Heart left ventricle (tissue), 16 donors: ENCODE measurements around the gene C4orf54. TPM values are rescaled to one million over a fixed set of nuclear protein-coding genes. Genes with fewer than 3 reads are reported as not detected.
A peak's percentile ranks its signal among the peaks of the same experiment; 100 is the strongest.

Source experiments
- ATAC-seq, 4 donors: fragments of 200-7000 bp; cut with Tn5 transposase; one replicate each; pipeline ENCODE4 v1.9.1; 2020 to 2022; ENCODE audit warnings: moderate library complexity in 4 of 4, mild to moderate bottlenecking in 3 of 4, moderate number of reproducible peaks in 1 of 4
- DNase-seq, 5 donors: peaks; one replicate each; pipeline ENCODE4 v3.0.0-alpha.2; 2020
- H3K27ac ChIP-seq, 12 donors: fragments of 200-600 bp; sonication (generic) in 4 of 12; one replicate each; pipeline versions ENCODE4 v1.5.0 to v1.8.0; 2016 to 2022; ENCODE audit warnings: mild to moderate bottlenecking in 2 of 12
- H3K27me3 ChIP-seq, 9 donors: fragments of 200-600 bp; sonication (generic) in 2 of 9; one replicate each; pipeline versions ENCODE4 v1.5.1 to v1.8.0; 2016 to 2022; ENCODE audit warnings: mild to moderate bottlenecking in 3 of 9
- H3K36me3 ChIP-seq, 9 donors: fragments of 200-600 bp; sonication (generic) in 2 of 9; one replicate each; pipeline versions ENCODE4 v1.5.0 to v1.8.0; 2018 to 2022; ENCODE audit warnings: mild to moderate bottlenecking in 2 of 9
- H3K4me1 ChIP-seq, 12 donors: fragments of 200-600 bp; sonication (generic) in 4 of 12; one replicate each; pipeline versions ENCODE4 v1.5.0 to v1.8.0; 2016 to 2022; ENCODE audit warnings: mild to moderate bottlenecking in 3 of 12
- H3K4me3 ChIP-seq, 12 donors: fragments of 200-600 bp; sonication (generic) in 4 of 12; one replicate each; pipeline versions ENCODE4 v1.5.0 to v1.8.0; 2017 to 2022; ENCODE audit warnings: mild to moderate bottlenecking in 9 of 12, moderate library complexity in 4 of 12
- H3K9me3 ChIP-seq, 12 donors: fragments of 200-600 bp; sonication (generic) in 4 of 12; one replicate each; pipeline versions ENCODE4 v1.5.0 to v1.8.0; 2016 to 2022; ENCODE audit warnings: mild to moderate bottlenecking in 1 of 12
- CTCF ChIP-seq, 12 donors: fragments of 200-600 bp; sonication (generic) in 4 of 12; IDR thresholded peaks; one replicate each; pipeline versions ENCODE4 v1.5.0 to v1.8.0; 2018 to 2022; ENCODE audit warnings: antibody characterized with exemption in 12 of 12, mild to moderate bottlenecking in 5 of 12
- POLR2A ChIP-seq, 2 donors: fragments of 450-650 bp; IDR thresholded peaks; one replicate each; pipeline ENCODE4 v1.6.1; 2017; ENCODE audit warnings: antibody characterized with exemption in 2 of 2, mild to moderate bottlenecking in 2 of 2, moderate library complexity in 2 of 2
- WGBS, 4 donors: extraction: QIAGEN DNeasy Blood & Tissue Kit in 2 of 4; methylation state at CpG; one replicate each; pipeline versions ENCODE4 v1.1.5 to v1.1.7; 2013 to 2018; 5-methylcytosine and 5-hydroxymethylcytosine counted together
- intact Hi-C, 10 donors: fragments of 100-400 bp; cut with DNase I; formaldehyde crosslinking; loops; one replicate each; pipeline versions ENCODE4 v1.11.1 to v1.14.2; 2022
- polyA plus RNA-seq, 2 donors: library from polyadenylated mRNA; stranded (reverse); fragments of 200-250 nt; gene quantifications; one replicate each; pipeline ENCODE4 v1.2.3, GENCODE V29; 2013
- total RNA-seq, 9 donors: library from RNA; depleted of rRNA in 2 of 9; stranded (reverse); fragments of >200 nt in 2 of 9; fragmentation: NEBNext Ultra II Directional in 3 of 9; extraction: Animal tissue kit (Norgen Biotek cat#: 25700) in 3 of 9; gene quantifications; one replicate each; pipeline versions ENCODE4 v1.1.0 to v1.2.4, GENCODE V29; 2016 to 2023
- donor health status: ischemic (EF 13 %, LVEDD 7.1; RV severe dilation, severe dysfunction).
- donor health status: healthy with polysubstance abuse.
- donor health status: DM: no; HTN: yes; CAD: no.
- donor health status: DM: no; HTN: no; CAD: no.
- donor health status: ischemic (EF 25% LVEDD 6.9; RV normal size, moderate dysfunction).
- donor health status: ischemic (EF 25% LVEDD 5.7; RV mildly dilated, moderate dysfunction).
- donor health status: healthy.
- donor health status: DM: yes; HTN: yes; CAD: no.
- donor health status: ischemic (EF 35%, LVEDD 5.7; RV mildly dilated, moderate dysfunction).
- donor health status: nonischemic (EF 11% LVEDD 7.7; RV severe dilation, severe dysfunction).
- donor health status: DM: yes; HTN: yes; CAD: no.
- donor health status: PGD.
- donor health status: ischemic (EF 29% LVEDD 5.4; RV normal size, mild dysfunction).
- donor health status: nonischemic (EF 23%, LVEDD 6.1; RV moderate dilation, normal function).

C4orf54 gene
- total and polyA plus RNA-seq, 11 donors = 0.60 to 112 (median 1.9) TPM

DNA sequence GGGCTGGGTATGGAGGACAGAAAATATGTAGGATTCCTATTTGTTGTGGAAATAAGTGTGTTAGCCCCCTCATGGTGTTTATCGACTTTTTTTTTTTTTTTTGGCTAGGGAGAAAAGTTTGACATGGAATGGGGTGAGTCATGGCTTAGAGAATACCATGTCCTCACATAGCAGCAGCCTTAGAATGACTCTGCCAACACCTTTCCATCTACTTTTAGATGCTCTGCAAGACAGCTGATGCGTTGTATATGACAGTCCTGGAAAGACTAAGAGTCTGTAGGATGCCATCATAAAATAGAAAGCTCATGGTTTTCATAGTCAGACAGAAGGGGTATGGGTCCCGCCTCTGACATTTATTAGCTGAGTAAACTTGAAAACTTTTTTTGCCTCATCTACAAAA is 45.3 kb downstream of the C4orf54 start:
- H3K9me3 ChIP-seq = no peaks in the 10 kb centered on the region
- no peaks in the 10 kb centered on the region for H3K27me3 ChIP-seq
- H3K36me3 ChIP-seq = no peaks in the 10 kb centered on the region
- no peak for TF ChIP-seq POLR2A (IDR thresholded peaks at IDR 0.05)
- TF ChIP-seq CTCF (IDR thresholded peaks at IDR 0.05) = no peak
- intact Hi-C loops = no loop called here
- 63 to 73% (median 65%) methylated on average over 3 of the region's 3 CpGs for WGBS, 4 donors
- H3K4me1 ChIP-seq = peaks cover 0 to 9% (median 0%) of the 10 kb centered on the region in 12 donors
- no peak overlapping the region for H3K27ac ChIP-seq
- no peak for DNase-seq
- peak in 3 of 4 donors; percentile 47 to 85 (median 71) for ATAC-seq
- H3K4me3 ChIP-seq = no peak overlapping the region

DNA sequence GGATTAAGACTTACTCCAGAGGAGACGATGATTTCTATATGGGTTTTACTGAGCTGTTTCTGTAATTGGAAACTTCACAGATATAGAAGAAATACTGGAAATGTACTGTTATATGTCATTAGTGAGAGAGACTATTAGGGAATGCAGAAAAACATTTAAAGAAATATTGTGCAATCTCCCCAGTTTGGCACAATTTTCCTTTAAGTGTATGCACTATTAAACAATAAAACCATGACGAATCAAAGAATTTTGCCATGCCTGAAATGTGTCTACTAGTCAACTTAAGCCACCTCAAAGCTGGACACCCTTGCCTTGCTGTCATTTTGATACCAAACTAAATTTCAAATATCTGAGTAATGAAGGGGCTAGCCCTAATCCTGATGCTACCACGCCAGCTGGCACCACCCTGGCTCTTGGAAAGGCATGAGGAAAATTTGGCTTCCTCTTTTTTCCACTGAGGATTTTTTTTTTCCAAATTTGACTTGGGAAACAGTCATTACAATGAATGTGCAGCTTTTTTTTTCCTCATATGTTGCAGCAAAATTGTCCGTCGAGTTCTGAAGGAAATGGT is 46.9 kb downstream of the C4orf54 start:
- ATAC-seq = no peak
- no peak for DNase-seq

DNA sequence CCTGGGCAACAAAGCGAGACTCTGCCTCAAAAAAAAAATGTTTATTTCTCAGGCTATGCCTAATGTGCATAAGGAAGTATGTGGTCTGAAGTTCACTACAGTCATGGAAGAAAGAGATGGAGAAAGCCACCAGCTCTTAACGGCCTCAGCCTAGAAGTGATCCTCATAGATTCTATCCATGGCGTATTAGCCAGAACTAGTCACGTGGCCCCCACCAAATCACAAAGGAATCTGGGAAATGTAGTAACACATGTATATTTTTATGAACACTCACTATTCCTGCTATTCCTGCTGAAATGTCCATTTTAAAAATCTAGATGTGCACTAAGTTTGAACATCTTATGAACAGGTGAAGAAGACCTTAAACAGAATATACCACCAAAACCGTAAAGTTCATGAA is 49.2 kb downstream of the C4orf54 start:
- Histone ChIP-seq H3K27ac (no peak overlapping the region), H3K4me1 (no peaks in the 10 kb centered on the region), H3K9me3 (no peaks in the 10 kb centered on the region), H3K36me3 (no peaks in the 10 kb centered on the region), H3K27me3 (no peaks in the 10 kb centered on the region), H3K4me3 (no peak overlapping the region)
- ATAC-seq (no peak), DNase-seq (no peak)
- 73 to 94% (median 87%) methylated on average over 5 of the region's 5 CpGs for WGBS, 4 donors
- intact Hi-C loops = no loop called here
- TF ChIP-seq CTCF (IDR thresholded peaks at IDR 0.05) (no peak), POLR2A (IDR thresholded peaks at IDR 0.05) (no peak)

More for the DNA sequence above, 46.9 kb downstream of the C4orf54 start:
- TF ChIP-seq CTCF (IDR thresholded peaks at IDR 0.05) (no peak), POLR2A (IDR thresholded peaks at IDR 0.05) (no peak)
- Histone ChIP-seq H3K27me3 (no peaks in the 10 kb centered on the region), H3K9me3 (no peaks in the 10 kb centered on the region), H3K4me3 (no peak overlapping the region), H3K36me3 (no peaks in the 10 kb centered on the region), H3K27ac (no peak overlapping the region), H3K4me1 (peaks cover 0 to 9% (median 0%) of the 10 kb centered on the region in 12 donors)
- intact Hi-C loops = no loop called here
- 77 to 91% (median 83%) methylated on average over 5 of the region's 5 CpGs for WGBS, 4 donors

Other genes with a start within 250 kb of the C4orf54 start
- not detected for gene ADH7, start 222.5 kb downstream of the C4orf54 start, total RNA-seq
- not detected for gene ADH7, start 222.5 kb downstream of the C4orf54 start, polyA plus RNA-seq
- not detected for gene C4orf17, start 146.8 kb downstream of the C4orf54 start, total RNA-seq
- not detected for gene C4orf17, start 146.8 kb downstream of the C4orf54 start, polyA plus RNA-seq
- 1 to 10 TPM; 1.8 to 5.1 (median 4.1) TPM for gene TRMT10A, start 93.8 kb downstream of the C4orf54 start, total RNA-seq
- 1 to 10 TPM; 1.8 to 4.8 TPM for gene TRMT10A, start 93.8 kb downstream of the C4orf54 start, polyA plus RNA-seq
- gene MTTP, start 83.0 kb downstream of the C4orf54 start, total RNA-seq = 1 to 10 TPM; 1.5 to 5.0 (median 2.8) TPM
- under 1 TPM; 0.44 to 0.91 TPM for gene MTTP, start 83.0 kb downstream of the C4orf54 start, polyA plus RNA-seq
- 1 to 10 TPM in 2 of 9 donors, under 1 TPM in 7; 0.19 to 7.5 (median 0.34) TPM for gene DAPP1, start 159.0 kb upstream of the C4orf54 start, total RNA-seq
- under 1 TPM; 0.23 to 0.30 TPM for gene DAPP1, start 159.0 kb upstream of the C4orf54 start, polyA plus RNA-seq
- 10 to 100 TPM; 26.6 to 40.0 (median 32.9) TPM for gene LAMTOR3, start 236.6 kb upstream of the C4orf54 start, total RNA-seq
- 10 to 100 TPM; 34.1 to 36.7 TPM for gene LAMTOR3, start 236.6 kb upstream of the C4orf54 start, polyA plus RNA-seq